Ureter (tissue), 1 donor: ENCODE data around the gene STXBP4. TPM values are rescaled to one million over a fixed set of nuclear protein-coding genes. Genes with fewer than 3 reads are reported as not detected.

ENCODE experiments used
- DNase-seq: peaks from one replicate; pipeline ENCODE4 v3.0.0-alpha.2; 2020; ENCODE audit warnings: low spot score
- total RNA-seq: library from RNA; stranded (reverse); gene quantifications from one replicate; pipeline ENCODE4 v1.2.4, GENCODE V29; 2023
- donor health status: DM: yes; HTN: yes; CAD: no.

STXBP4 gene
- total RNA-seq, 1 donor from 2014 or later = 19.3 TPM

GRCh38 chr17:54971901-54972300 is 3.3 kb downstream of the STXBP4 start:
- DNase-seq = no peak

DNA sequence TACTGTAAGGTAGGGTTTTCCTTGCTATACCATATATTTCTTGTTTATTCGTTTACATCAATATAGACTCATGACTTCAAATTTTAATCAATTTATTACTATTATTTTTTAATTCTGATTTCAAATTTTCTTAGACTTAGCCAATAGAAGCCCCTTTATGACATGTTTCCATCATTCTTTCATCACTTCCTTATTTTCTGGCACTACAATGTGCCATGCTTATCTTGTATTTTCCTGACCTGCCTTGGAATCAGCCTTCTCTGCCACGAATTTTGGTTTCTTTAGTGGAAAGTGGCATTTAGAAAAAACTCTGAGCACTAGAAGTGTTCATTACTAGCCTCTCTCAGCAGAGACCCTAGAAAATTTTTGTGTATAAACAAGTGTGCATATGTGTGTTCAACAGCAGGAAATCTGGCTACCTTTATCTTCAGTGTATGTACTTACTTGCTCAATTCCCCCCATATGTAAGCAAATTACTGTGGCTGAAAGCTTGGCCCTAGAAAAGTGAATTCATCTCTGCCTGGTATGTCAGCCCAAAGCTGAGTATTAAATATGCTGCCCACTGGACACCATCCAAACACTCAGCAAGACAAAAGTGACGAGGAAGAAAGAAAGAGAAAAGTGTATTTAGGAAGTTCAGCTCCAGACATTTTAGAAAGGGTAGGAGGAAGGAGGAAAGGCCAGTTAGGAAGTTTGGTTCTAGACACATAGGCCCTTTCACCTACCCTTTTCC is 4.0 kb downstream of the STXBP4 start:
- no peak for DNase-seq

DNA sequence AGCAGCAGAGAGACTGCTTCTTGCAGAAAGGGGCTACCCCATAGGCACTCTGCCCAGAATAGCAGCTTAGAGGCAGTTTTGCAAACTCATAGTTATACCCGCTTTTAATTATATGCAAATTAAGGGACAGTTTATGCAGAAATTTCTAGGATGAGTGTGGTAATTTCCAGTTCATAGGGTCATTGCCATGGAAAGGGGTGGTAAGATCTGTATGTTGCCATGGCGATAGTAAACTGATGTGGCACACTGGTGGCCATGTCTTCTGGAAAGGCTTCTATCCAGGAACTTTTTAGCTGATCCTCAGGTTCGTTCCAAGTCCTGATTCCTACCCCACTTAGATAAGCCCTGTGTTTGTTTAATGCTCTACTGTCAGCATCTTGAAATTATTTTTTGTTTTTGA is 6.2 kb downstream of the STXBP4 start:
- DNase-seq = no peak

GRCh38 chr17:54976316-54976715 is 7.8 kb downstream of the STXBP4 start:
- DNase-seq = no peak

DNA sequence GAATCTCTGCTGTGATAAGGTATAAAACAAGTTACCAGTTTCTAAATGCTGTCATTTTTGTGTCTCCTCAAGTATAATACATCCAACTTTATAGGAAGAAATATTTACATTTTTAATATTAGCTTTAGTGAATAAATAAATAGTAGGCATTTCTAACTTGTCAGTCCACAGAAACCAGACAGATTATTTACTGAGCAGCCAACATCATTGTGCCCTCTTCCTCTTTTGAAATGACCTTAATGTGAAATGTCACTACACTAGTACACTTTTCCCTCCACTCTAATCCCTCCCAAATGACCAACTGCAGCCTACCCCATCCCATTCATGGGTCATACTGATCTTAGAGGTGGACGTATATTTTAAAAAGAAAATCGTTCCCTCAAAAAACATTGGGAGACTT is 9.2 kb downstream of the STXBP4 start:
- DNase-seq = no peak

DNA sequence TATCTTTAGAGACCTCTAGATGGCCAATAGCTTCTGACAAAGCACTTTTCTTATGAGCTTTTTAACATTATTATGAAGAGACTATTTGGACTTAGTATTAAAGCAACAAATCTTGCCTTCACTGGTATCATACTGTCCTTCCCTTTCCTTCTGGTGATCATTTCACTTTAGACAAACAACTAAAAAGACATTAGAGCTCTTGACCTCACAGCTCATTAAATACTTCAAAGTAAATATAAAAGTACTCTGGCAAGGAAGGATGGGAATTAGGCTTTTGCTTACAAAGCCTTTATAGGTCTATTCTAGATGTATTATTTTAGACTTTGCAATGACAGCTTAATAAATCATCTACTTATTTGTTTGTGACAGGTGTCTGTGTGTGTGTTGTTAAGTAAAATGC is 11.1 kb downstream of the STXBP4 start:
- no peak for DNase-seq

DNA sequence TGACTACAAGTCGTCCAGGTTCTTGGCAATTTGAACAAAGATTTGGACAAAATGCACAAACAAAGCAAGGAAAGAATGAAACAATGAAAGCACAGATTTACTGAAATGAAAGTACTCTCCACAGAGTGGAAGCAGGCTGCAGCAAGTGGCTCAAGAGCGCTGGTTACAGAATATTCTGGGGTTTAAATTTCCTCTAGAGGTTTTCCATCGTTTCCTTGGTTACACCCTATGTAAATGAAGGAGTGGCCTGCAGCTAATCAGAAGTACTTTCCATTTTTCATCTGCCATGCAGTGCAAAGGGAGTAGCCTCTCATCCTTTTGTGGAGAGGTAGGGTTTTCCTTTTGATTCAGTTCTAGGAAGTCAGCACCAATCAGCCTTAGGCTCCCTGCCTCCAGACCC is 11.8 kb downstream of the STXBP4 start:
- DNase-seq = no peak

- no peak for DNase-seq
Observed at GRCh38 chr17:54982399-54982798, 13.8 kb downstream of the STXBP4 start.

GRCh38 chr17:54983260-54983659 is 14.7 kb downstream of the STXBP4 start:
- no peak for DNase-seq

GRCh38 chr17:54985476-54985875 is 16.9 kb downstream of the STXBP4 start:
- no peak for DNase-seq

DNA sequence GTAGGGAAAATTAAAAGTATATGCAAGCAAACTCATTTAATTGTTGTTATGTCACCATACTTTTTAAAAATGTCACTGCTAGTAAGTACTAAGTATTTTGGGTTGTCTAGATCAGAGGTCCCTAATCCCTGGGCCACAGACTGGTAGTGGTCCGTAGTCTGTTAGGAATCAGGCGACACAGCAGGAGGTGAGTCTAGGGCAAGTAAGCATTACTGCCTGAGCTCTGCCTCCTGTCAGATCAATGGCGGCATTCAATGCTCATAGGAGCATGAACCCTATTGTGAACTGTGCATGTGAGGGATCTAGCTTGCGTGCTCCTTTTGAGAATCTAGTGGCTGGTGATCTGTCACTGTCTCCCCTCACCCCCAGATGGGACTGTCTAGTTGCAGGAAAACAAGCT is 21.6 kb downstream of the STXBP4 start:
- no peak for DNase-seq

GRCh38 chr17:54991567-54991966 is 23.0 kb downstream of the STXBP4 start:
- no peak for DNase-seq

DNA sequence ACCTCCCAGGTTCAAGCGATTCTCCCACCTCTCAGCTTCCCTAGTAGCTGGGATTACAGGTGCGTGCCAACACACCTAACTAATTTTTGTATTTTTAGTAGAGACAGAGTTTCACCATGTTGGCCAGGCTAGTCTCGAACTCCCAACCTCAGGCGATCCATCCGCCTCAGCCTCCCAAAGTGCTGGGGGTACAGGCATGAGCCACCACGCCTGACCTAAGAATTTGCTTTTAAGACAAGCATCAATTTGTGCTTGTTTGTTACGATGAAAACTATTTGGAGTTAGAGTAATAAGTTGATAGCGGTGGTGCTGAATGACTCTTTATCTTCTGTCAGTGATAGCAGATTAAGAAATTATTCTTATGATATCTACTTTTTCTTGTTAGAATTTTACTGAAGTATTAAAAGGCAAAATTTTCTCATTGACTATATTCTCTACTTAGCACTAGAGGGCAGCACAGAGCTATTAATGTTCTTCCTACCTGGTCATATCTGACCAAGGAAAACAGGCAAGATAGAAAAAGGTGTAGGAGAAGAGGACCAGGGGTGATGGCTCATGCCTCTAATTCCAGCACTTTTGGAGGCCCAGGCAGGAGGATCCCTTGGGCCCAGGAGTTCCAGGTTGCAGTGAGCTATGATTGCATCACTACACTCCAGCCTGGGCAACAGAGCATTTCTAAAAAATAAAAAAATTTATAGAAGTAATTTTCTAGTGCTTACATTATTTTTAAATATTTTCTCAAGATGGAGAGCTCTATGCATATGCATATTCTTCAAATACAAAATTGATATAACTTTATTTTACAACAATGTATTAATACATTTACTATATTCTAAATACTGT is 24.5 kb downstream of the STXBP4 start:
- no peak for DNase-seq

DNA sequence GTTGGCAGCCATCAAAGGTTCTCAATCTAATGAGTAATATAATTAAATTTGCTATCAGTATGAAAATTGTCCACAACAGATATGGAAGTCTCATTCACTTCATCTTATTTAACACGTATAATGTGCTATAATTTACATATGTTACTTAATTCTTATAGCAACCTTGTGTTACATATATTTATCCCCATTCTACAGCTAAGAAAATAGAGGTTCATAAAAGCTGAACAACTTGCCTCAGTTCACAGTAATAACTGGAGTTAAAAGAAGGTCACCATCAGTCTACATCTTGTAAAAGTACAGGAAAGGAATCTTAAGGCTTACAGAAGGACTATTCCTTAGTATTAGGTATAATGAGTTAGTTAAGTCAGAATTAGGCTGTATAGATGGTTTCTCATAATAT is 27.9 kb downstream of the STXBP4 start:
- no peak for DNase-seq

GRCh38 chr17:55002458-55002857 is 33.9 kb downstream of the STXBP4 start:
- DNase-seq = no peak

- no peak for DNase-seq
Observed at GRCh38 chr17:55004484-55004883, 35.9 kb downstream of the STXBP4 start.

- no peak for DNase-seq
Observed at GRCh38 chr17:55005520-55005919, 37.0 kb downstream of the STXBP4 start.

- DNase-seq = no peak
Observed at GRCh38 chr17:55023626-55024025, 55.1 kb downstream of the STXBP4 start.

DNA sequence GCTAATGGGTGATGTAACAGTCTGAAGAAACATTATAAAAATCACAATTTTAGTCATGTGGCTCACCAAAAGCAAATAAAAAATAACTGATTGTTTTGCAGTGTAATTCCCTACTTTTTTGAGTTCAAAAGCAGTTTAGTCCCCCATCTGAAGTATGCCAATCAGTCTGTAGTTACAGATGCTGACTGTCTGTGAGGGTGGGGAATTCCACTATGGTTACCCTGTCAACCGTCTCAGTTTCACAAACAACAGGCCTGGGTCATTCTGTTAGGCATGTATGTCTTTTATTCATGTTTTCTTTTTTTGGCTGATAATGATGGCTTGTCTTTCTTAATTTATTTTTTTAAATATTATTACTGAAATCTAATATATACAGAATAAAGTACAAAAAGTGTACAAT is 69.3 kb downstream of the STXBP4 start:
- no peak for DNase-seq

- no peak for DNase-seq
Observed at GRCh38 chr17:55038291-55038690, 69.7 kb downstream of the STXBP4 start.

- DNase-seq = no peak
Observed at GRCh38 chr17:55040611-55041010, 72.0 kb downstream of the STXBP4 start.

DNA sequence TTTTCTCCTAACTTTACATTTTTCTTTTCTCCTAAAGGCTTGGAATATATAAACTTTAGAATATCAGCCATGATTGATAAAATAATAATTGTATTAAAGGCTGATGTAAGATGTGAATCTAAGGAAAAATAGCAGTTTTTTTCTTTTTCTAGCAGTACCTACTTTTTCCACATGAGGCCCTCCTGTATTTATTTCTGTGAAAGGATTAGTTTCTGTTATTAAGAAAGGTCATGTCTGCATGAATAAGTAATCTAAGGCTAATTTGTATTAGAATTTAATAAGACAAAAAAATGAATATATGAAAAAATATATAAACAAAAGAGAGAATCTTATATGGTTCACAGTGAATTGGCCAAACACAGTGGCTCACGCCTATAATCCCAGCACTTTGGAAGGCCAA is 85.3 kb downstream of the STXBP4 start:
- no peak for DNase-seq

- no peak for DNase-seq
Observed at GRCh38 chr17:55054429-55054828, 85.9 kb downstream of the STXBP4 start.
